Sigmoid colon (tissue), 4 donors: Measurements from ENCODE around the gene KIN.

Source experiments
- EP300 ChIP-seq, 4 donors: sonication (generic); formaldehyde crosslinking; IDR thresholded peaks; one replicate each; pipeline ENCODE4 v1.6.1; 2017; ENCODE audit warnings: antibody characterized with exemption in 4 of 4
- POLR2AphosphoS5 ChIP-seq, 4 donors: sonication (generic); formaldehyde crosslinking; IDR thresholded peaks; one replicate each; pipeline ENCODE4 v1.6.1; 2017; ENCODE audit warnings: antibody characterized with exemption in 4 of 4
- TF ChIP-seq, protein P1 (sequence below), 4 experiments: fragments of 450-650 bp in 3 of 4; fragments of 200-600 bp in 1 of 4; IDR thresholded peaks; one replicate each; pipeline ENCODE4 v1.5.1; 2016 to 2019; ENCODE audit warnings: antibody characterized with exemption in 4 of 4, mild to moderate bottlenecking in 3 of 4, moderate library complexity in 2 of 4

DNA sequence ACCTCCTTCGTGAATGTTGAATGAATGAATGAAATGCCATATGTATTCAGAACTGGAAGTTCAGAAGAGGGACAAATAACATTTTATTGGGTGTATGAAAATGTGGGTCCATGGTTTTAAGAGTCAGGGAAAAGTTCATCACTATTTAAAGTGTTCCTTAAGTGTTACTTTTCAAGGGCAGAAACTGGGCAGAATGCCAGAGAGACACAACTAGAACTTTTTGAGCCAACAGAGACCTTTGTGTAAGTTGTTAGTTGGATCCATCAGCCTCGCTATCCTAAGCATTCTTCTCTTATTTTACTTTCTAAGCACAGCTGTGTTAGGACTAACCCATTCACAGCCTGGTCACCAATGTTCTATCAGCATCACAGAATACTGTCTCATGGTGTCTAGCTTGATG lies 16.9 kb upstream of the KIN start:
- TF ChIP-seq POLR2AphosphoS5 (IDR thresholded peaks at IDR 0.05) (no peak), EP300 (IDR thresholded peaks at IDR 0.05) (no peak)
- TF ChIP-seq, protein P1, sequence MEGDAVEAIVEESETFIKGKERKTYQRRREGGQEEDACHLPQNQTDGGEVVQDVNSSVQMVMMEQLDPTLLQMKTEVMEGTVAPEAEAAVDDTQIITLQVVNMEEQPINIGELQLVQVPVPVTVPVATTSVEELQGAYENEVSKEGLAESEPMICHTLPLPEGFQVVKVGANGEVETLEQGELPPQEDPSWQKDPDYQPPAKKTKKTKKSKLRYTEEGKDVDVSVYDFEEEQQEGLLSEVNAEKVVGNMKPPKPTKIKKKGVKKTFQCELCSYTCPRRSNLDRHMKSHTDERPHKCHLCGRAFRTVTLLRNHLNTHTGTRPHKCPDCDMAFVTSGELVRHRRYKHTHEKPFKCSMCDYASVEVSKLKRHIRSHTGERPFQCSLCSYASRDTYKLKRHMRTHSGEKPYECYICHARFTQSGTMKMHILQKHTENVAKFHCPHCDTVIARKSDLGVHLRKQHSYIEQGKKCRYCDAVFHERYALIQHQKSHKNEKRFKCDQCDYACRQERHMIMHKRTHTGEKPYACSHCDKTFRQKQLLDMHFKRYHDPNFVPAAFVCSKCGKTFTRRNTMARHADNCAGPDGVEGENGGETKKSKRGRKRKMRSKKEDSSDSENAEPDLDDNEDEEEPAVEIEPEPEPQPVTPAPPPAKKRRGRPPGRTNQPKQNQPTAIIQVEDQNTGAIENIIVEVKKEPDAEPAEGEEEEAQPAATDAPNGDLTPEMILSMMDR (IDR thresholded peaks at IDR 0.05) = no peak
